HCT116 (cell line): ENCODE data around the gene SARS2. TPM values are rescaled to one million over a fixed set of nuclear protein-coding genes. Genes with fewer than 3 reads are reported as not detected.

Experiments
- ATAC-seq: fragments of 200-7000 bp; cut with Tn5 transposase; 2 replicates; pipeline ENCODE4 v1.9.1; 2020; ENCODE audit warnings: mild to moderate bottlenecking, moderate library complexity
- BruUV-seq: library from RNA; stranded (reverse); fragments of 400-500 nt; replicated peaks from 2 replicates; lab custom pipeline; 2021; lab: Mats Ljungman, UMichigan
- CTCF ChIA-PET: fragments of 300-600 bp; sonication (Branson Sonifier 250); formaldehyde crosslinking; loops from one replicate; lab custom pipeline; 2021; ENCODE audit warnings: antibody characterized with exemption; lab: Charles Lee
- POLR2A ChIA-PET: fragments of 300-600, 350-600 bp; sonication (Branson Sonifier 250); formaldehyde crosslinking; loops from one replicate; lab custom pipeline; 2021; ENCODE audit warnings: antibody characterized with exemption; lab: Charles Lee
- RAD21 ChIA-PET, 2 experiments: fragments of 300-600 bp; sonication (Branson Sonifier 250); formaldehyde crosslinking; loops; one replicate each; lab custom pipeline; 2023; ENCODE audit warnings: low total read pairs in 2 of 2; ENCODE audit not compliant: uncharacterized antibody in 2 of 2, unreplicated experiment in 2 of 2, low non-redundant PET in 1 of 2; lab: Charles Lee
- DNase-seq: peaks from one replicate; pipeline ENCODE4 v3.0.0-alpha.2; 2010; ENCODE audit warnings: low read depth, low spot score
- H2AFZ ChIP-seq: fragments of 200-600 bp; shearing (Covaris generic), sonication (generic); 2 replicates; pipeline ENCODE4 v1.6.1; 2017; ENCODE audit warnings: low read depth, mixed run types, mixed read lengths, antibody characterized with exemption, low read length; ENCODE audit not compliant: poor library complexity, severe bottlenecking
- H3K27ac ChIP-seq: 2 replicates; pipeline ENCODE4 v1.5.1; 2012; ENCODE audit warnings: low read depth, low read length
- H3K27me3 ChIP-seq: fragments of 200-600 bp; sonication (generic); 2 replicates; pipeline ENCODE4 v1.6.1; 2016; ENCODE audit warnings: mixed run types, low read length, mixed read lengths; ENCODE audit not compliant: insufficient read depth
- H3K36me3 ChIP-seq, 2 experiments: fragments of 200-500 bp in 1 of 2; fragments of 200-600 bp in 1 of 2; sonication (Bioruptor generic) in 1 of 2; sonication (generic) in 1 of 2; 2 replicates each; pipeline versions ENCODE4 v1.5.1 to v1.6.1; 2014 to 2016; ENCODE audit warnings: low read length in 2 of 2, inconsistent platforms in 1 of 2, mixed read lengths in 1 of 2, mixed run types in 1 of 2; ENCODE audit not compliant: insufficient read depth in 2 of 2, control insufficient read depth in 1 of 2
- H3K4me1 ChIP-seq, 2 experiments: fragments of 200-600 bp in 1 of 2; sonication (generic) in 1 of 2; 2 replicates each; pipeline versions ENCODE4 v1.5.1 to v1.6.1; 2012 to 2017; ENCODE audit warnings: low read length in 2 of 2, inconsistent platforms in 1 of 2, mild to moderate bottlenecking in 1 of 2, mixed read lengths in 1 of 2, mixed run types in 1 of 2, moderate library complexity in 1 of 2; ENCODE audit not compliant: insufficient read depth in 2 of 2, control insufficient read depth in 1 of 2
- H3K4me2 ChIP-seq: fragments of 200-600 bp; sonication (generic); 2 replicates; pipeline ENCODE4 v1.6.1; 2017; ENCODE audit warnings: mixed run types, low read length, mixed read lengths
- H3K4me3 ChIP-seq, 2 experiments: fragments of 200-600 bp in 1 of 2; sonication (generic) in 1 of 2; replicated peaks in 1 of 2; 2 replicates each; pipeline ENCODE4 v1.5.1; 2011 to 2016; ENCODE audit warnings: low read length in 2 of 2, control low read depth in 1 of 2, low read depth in 1 of 2, mild to moderate bottlenecking in 1 of 2, mixed read lengths in 1 of 2, mixed run types in 1 of 2
- H3K79me2 ChIP-seq: fragments of 200-600 bp; sonication (generic); 2 replicates; pipeline ENCODE4 v1.6.1; 2017; ENCODE audit warnings: mild to moderate bottlenecking, mixed run types, low read length, moderate library complexity, mixed read lengths; ENCODE audit not compliant: insufficient read depth
- H3K9ac ChIP-seq: fragments of 200-600 bp; sonication (generic); 2 replicates; pipeline ENCODE4 v1.6.1; 2016; ENCODE audit warnings: low read length, mixed read lengths
- H3K9me2 ChIP-seq: fragments of 200-600 bp; sonication (generic), shearing (Covaris generic); 2 replicates; pipeline ENCODE4 v1.6.1; 2017; ENCODE audit warnings: mixed run types, mild to moderate bottlenecking, moderate library complexity; ENCODE audit not compliant: insufficient read depth
- H3K9me3 ChIP-seq, 2 experiments: fragments of 200-500 bp in 1 of 2; fragments of 200-600 bp in 1 of 2; sonication (Bioruptor generic) in 1 of 2; sonication (generic) in 1 of 2; 2 replicates each; pipeline ENCODE4 v1.6.1; 2014 to 2017; ENCODE audit warnings: low read length in 2 of 2, mixed read lengths in 2 of 2, inconsistent platforms in 1 of 2, low read depth in 1 of 2, mild to moderate bottlenecking in 1 of 2, mixed run types in 1 of 2, moderate library complexity in 1 of 2; ENCODE audit not compliant: control insufficient read depth in 1 of 2, insufficient read depth in 1 of 2
- H4K20me1 ChIP-seq: fragments of 200-600 bp; sonication (generic), shearing (Covaris generic); 2 replicates; pipeline ENCODE4 v1.6.1; 2017; ENCODE audit warnings: mixed run types, mild to moderate bottlenecking, moderate library complexity; ENCODE audit not compliant: insufficient read depth
- ATF3 ChIP-seq: IDR thresholded peaks from 2 replicates; pipeline ENCODE4 v1.6.1; 2012
- CBX3 ChIP-seq: IDR thresholded peaks from 2 replicates; pipeline ENCODE4 v1.6.1; 2012; ENCODE audit warnings: low read depth
- EZH2 ChIP-seq: fragments of 200-600 bp; sonication (generic); IDR thresholded peaks from 2 replicates; pipeline ENCODE4 v1.6.1; 2017; ENCODE audit warnings: antibody characterized with exemption, mixed run types
- EZH2phosphoT487 ChIP-seq: fragments of 200-600 bp; IDR thresholded peaks from 2 replicates; pipeline ENCODE4 v1.6.1; 2018; ENCODE audit warnings: antibody characterized with exemption, borderline replicate concordance
- FOSL1 ChIP-seq: IDR thresholded peaks from 2 replicates; pipeline ENCODE4 v1.6.1; 2012; ENCODE audit warnings: low read depth
- JUND ChIP-seq: IDR thresholded peaks from 2 replicates; pipeline ENCODE4 v1.6.1; 2012
- POLR2AphosphoS5 ChIP-seq: IDR thresholded peaks from 2 replicates; pipeline ENCODE4 v1.6.1; 2011; ENCODE audit warnings: mild to moderate bottlenecking, low read depth, low read length, moderate library complexity
- SIN3A ChIP-seq: IDR thresholded peaks from 2 replicates; pipeline ENCODE4 v1.6.1; 2012; ENCODE audit warnings: low read depth
- SRF ChIP-seq: IDR thresholded peaks from 2 replicates; pipeline ENCODE4 v1.6.1; 2012; ENCODE audit warnings: low read depth
- ZNF274 ChIP-seq: fragments of 200-500 bp; sonication (Bioruptor generic); IDR thresholded peaks from 2 replicates; pipeline ENCODE4 v1.6.1; 2014; ENCODE audit warnings: mild to moderate bottlenecking, low read depth, low read length, inconsistent platforms
- intact Hi-C: fragments of 100-400 bp; cut with micrococcal nuclease; formaldehyde crosslinking; loops from 2 replicates; pipeline ENCODE4 v1.10.0; 2022
- total RNA-seq: library from RNA; stranded (reverse); gene quantifications from one replicate; pipeline ENCODE4 v1.2.1, GENCODE V29; 2021; ENCODE audit not compliant: unreplicated experiment

SARS2 gene
- total RNA-seq, 1 experiment from 2014 or later, result 58.2 TPM

DNA sequence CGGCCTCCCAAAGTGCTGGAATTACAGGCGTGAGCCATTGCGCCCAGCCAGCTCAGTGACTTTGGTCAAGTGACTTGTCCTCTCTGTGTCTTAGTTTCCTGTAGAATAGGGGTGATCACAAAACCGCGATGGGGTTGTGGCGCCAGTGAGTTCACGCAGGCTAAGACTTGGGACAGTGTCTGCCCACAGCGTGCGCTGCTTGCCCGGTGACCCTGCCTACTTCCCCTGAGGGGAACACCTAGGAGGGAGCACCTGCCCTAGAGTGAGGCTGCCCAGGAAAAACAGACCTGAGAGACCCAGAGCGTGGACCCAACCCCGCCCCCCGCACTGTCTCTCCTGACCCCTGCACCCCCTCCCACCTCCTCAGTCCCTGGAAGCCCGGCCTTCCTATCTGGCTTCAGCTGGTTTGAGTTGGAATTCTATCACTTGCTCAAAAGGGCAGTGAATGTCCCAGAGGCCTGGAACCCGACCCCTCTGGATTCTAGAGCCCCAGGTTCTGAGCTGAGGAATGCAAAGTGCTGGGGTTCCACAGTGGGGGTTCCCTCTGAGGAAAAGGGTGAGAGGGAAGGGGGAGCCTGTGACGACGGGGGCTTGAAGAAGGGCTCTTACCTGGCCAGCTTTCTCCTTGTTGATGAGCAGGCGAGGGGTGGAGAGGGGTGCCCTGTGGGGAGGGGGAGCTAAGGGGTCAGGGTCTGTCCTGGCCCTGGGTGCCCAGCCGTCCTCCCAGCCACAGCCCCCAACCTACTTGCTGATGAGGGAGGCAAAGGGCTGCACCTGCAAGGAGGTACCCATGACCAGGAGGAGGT is 50.3 kb downstream of the SARS2 start:
- ChIA-PET RAD21 (no interaction called here), POLR2A (no interaction called here), CTCF (no interaction called here)
- no peak for DNase-seq
- H2AFZ ChIP-seq, result no peak overlapping the region
- no peaks in the 10 kb centered on the region for H3K9me3 ChIP-seq
- no peak for TF ChIP-seq EZH2
- TF ChIP-seq EZH2phosphoT487, result no peak
- no peak for TF ChIP-seq ATF3
- TF ChIP-seq POLR2AphosphoS5, result no peak
- no peak for TF ChIP-seq SRF
- no peaks in the 10 kb centered on the region for H3K9me2 ChIP-seq
- no peak overlapping the region for H3K27ac ChIP-seq
- no peak overlapping the region for H3K4me2 ChIP-seq
- ATAC-seq, result no peak
- H3K36me3 ChIP-seq, result no peaks in the 10 kb centered on the region
- H3K4me1 ChIP-seq, result peaks cover 12 to 16% of the 10 kb centered on the region in 2 experiments; a peak in 3 of 4 replicates
- no TSS peak for BruUV-seq
- H3K27me3 ChIP-seq, result no peaks in the 10 kb centered on the region
- no peak overlapping the region for H3K4me3 ChIP-seq
- no peaks in the 10 kb centered on the region for H4K20me1 ChIP-seq
- no peaks in the 10 kb centered on the region for H3K79me2 ChIP-seq
- H3K9ac ChIP-seq, result no peak overlapping the region
- intact Hi-C loops, result no loop called here

GRCh38 chr19:38879400-38879751 is 51.2 kb downstream of the SARS2 start:
- Histone ChIP-seq H3K36me3 (no peaks in the 10 kb centered on the region), H3K4me3 (no peak overlapping the region), H2AFZ (no peak overlapping the region), H4K20me1 (no peaks in the 10 kb centered on the region), H3K27ac (no peak overlapping the region; the same call in 1 of the 2 replicates), H3K27me3 (no peaks in the 10 kb centered on the region), H3K9me2 (no peaks in the 10 kb centered on the region)
- BruUV-seq, result no TSS peak
- POLR2A ChIA-PET, result no interaction called here
- CTCF ChIA-PET, result interaction anchor here (4.5 kb wide), 1 partner anchor 8 kb away, joined by 28 read pairs; no protein-coding TSS in a partner anchor
- TF ChIP-seq JUND (no peak), CBX3 (no peak), SRF (no peak), ZNF274 (no peak), FOSL1 (no peak), EZH2 (no peak), POLR2AphosphoS5 (no peak), SIN3A (no peak)
- TF ChIP-seq, all 23 proteins: peak for 0
- no peaks in the 10 kb centered on the region for H3K9me3 ChIP-seq
- intact Hi-C loops, result no loop called here
- ATAC-seq, result no peak
- no peak overlapping the region for H3K9ac ChIP-seq
- no peak overlapping the region for H3K4me2 ChIP-seq
- no peaks in the 10 kb centered on the region for H3K79me2 ChIP-seq
- RAD21 ChIA-PET, result no interaction called here
- DNase-seq, result no peak
- H3K4me1 ChIP-seq, result peaks cover 12 to 16% of the 10 kb centered on the region in 2 experiments; a peak in 3 of 4 replicates
